K562 (cell line): ENCODE results near the gene HOXD12. TPM values are rescaled to one million over a fixed set of nuclear protein-coding genes. Genes with fewer than 3 reads are reported as not detected.

ENCODE experiments used
- BHLHE40 ChIP-seq: IDR thresholded peaks from 2 replicates; pipeline ENCODE4 v1.6.1; 2011; ENCODE audit warnings: low read length, improper control_type of control experiment
- FOXA1 ChIP-seq: fragments of 450-650 bp; IDR thresholded peaks from 2 replicates; pipeline ENCODE4 v1.6.1; 2016; ENCODE audit warnings: mild to moderate bottlenecking, borderline replicate concordance
- FOXJ3 ChIP-seq: sonication (generic); formaldehyde crosslinking; IDR thresholded peaks from 2 replicates; pipeline ENCODE4 v1.4.0; 2020; ENCODE audit warnings: mild to moderate bottlenecking, missing genetic modification reagents
- HNRNPK ChIP-seq: fragments of 200-400 bp; formaldehyde crosslinking; IDR thresholded peaks from one replicate; pipeline ENCODE4 v1.6.1; 2018; ENCODE audit warnings: mild to moderate bottlenecking, low read depth, low read length; ENCODE audit not compliant: poor library complexity, severe bottlenecking
- NCOA6 ChIP-seq: fragments of 450-650 bp; IDR thresholded peaks from 2 replicates; pipeline ENCODE4 v1.6.1; 2017; ENCODE audit warnings: mild to moderate bottlenecking
- POLR2B ChIP-seq: fragments of 450-650 bp; IDR thresholded peaks from 2 replicates; pipeline ENCODE4 v1.6.1; 2018; ENCODE audit warnings: low read depth; ENCODE audit not compliant: partially characterized antibody
- SAP30 ChIP-seq: fragments of 200-600 bp; sonication (generic); IDR thresholded peaks from 2 replicates; pipeline ENCODE4 v1.6.1; 2012; ENCODE audit warnings: borderline replicate concordance, low read depth, mild to moderate bottlenecking, moderate library complexity, low read length, control low read depth, inconsistent platforms; ENCODE audit not compliant: insufficient read depth, poor library complexity, severe bottlenecking
- SLC30A9 ChIP-seq: fragments of 250-450 bp; sonication (Bioruptor Pico); IDR thresholded peaks from 2 replicates; pipeline ENCODE4 v1.8.0; 2022; ENCODE audit warnings: mild to moderate bottlenecking, moderate library complexity
- SMAD2 ChIP-seq: fragments of 150-350 bp; IDR thresholded peaks from 2 replicates; pipeline ENCODE4 v1.6.1; 2014; ENCODE audit warnings: low read depth, mild to moderate bottlenecking, low read length
- THRAP3 ChIP-seq: fragments of 450-650 bp; IDR thresholded peaks from 2 replicates; pipeline ENCODE4 v1.6.1; 2016; ENCODE audit warnings: mild to moderate bottlenecking, inconsistent platforms, borderline replicate concordance
- TSC22D4 ChIP-seq: fragments of 450-650 bp; IDR thresholded peaks from 2 replicates; pipeline ENCODE4 v1.6.1; 2016; ENCODE audit warnings: missing genetic modification characterization, missing biosample characterization, control low read depth
- ZBTB8A ChIP-seq: fragments of 450-650 bp; IDR thresholded peaks from 2 replicates; pipeline ENCODE4 v1.6.1; 2018; ENCODE audit warnings: mild to moderate bottlenecking, moderate library complexity; ENCODE audit not compliant: partially characterized antibody
- ZNF217 ChIP-seq: sonication (generic); formaldehyde crosslinking; IDR thresholded peaks from 2 replicates; pipeline ENCODE4 v1.8.0; 2022; ENCODE audit warnings: mild to moderate bottlenecking, missing genetic modification reagents
- polyA plus RNA-seq, 8 experiments: library from polyadenylated mRNA; depleted of rRNA in 4 of 8; stranded (reverse) in 5 of 8; unstranded in 3 of 8; fragments of >200 nt; fragmentation: Nextera tagmentation in 2 of 8; fragmentation: Illumina TruSeq in 1 of 8; extraction: Ambion mirVana in 2 of 8; extraction: Trizol in 1 of 8; gene quantifications; 2 replicates each; pipeline versions ENCODE4 v1.2.1 to v1.2.3, GENCODE V29; 2011 to 2014; ENCODE audit warnings: inconsistent platforms in 1 of 8, missing spikeins in 1 of 8
- total RNA-seq, 7 experiments: library from RNA; depleted of rRNA in 6 of 7; stranded (reverse); fragments of >200 nt in 6 of 7; fragmentation: Illumina TruSeq in 2 of 7; extraction: Trizol in 2 of 7; gene quantifications; 2 replicates each; pipeline versions ENCODE4 v1.2.1 to v1.2.3, GENCODE V29; 2011 to 2021; ENCODE audit warnings: low replicate concordance in 1 of 7
- TF ChIP-seq, protein P1 (sequence below): sonication (generic); formaldehyde crosslinking; IDR thresholded peaks from 2 replicates; pipeline ENCODE4 v1.8.1; 2023; ENCODE audit warnings: mild to moderate bottlenecking, missing genetic modification reagents
- TF ChIP-seq, protein P2 (sequence below), 2 experiments: fragments of 450-650 bp in 1 of 2; sonication (generic) in 1 of 2; formaldehyde crosslinking; conservative IDR thresholded peaks; 2 replicates each; pipeline versions ENCODE4 v1.4.0 to v1.8.1; 2020 to 2022; ENCODE audit warnings: mild to moderate bottlenecking in 1 of 2, missing genetic modification reagents in 1 of 2
- TF ChIP-seq, protein P3 (sequence below): fragments of 250-450 bp; sonication (Bioruptor Pico); IDR thresholded peaks from 2 replicates; pipeline ENCODE4 v1.4.0; 2020
- TF ChIP-seq, protein P4 (sequence below): fragments of 450-650 bp; formaldehyde crosslinking; IDR thresholded peaks from 2 replicates; pipeline ENCODE4 v1.4.0; 2022; ENCODE audit warnings: missing genetic modification characterization

The HOXD12 gene
- total and polyA plus RNA-seq, 9 of the 15 experiments (the other 6 are each of a cell fraction or from before 2014, with no cell fraction given), result not detected

DNA sequence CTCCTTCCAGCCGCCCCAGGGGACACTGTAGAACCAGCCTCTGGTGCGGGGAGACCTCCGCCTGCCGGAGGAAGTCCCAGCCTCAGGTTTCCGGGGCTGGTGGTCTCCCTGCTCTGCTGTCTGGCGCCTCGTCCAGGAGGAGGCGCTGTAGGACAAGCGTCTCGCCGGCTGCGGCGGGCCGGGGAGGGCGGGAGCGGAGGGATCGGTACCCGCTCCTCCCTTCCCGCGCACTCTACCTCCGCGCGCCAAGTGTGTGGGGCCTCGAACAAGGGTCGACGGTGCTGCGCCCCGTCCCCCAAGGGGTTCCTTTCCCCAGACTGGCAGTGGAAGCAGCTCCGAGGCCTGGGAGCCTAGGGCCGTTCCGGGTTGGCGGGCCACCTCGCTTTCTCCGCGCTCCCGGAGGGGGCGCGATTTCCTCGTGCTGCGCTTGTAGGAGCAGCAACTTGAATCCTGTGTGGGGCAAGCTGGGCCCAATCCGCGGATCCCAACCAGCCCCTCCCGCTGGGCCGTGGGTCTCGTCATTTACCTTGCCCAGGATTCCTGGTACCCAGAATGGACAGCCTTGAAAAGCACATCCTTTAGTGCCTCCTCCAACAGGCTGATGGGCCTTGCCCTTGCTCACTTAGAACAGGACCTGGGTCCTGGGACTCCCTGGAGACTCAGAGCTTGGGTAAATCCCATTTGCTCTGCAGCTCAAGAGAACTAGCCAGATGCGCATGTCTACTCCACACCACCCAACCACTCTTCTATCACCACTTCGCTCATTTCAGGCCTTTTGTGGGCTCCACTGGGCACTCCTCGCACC is 41.1 kb downstream of the HOXD12 start (continued):
- TF ChIP-seq, protein P1, sequence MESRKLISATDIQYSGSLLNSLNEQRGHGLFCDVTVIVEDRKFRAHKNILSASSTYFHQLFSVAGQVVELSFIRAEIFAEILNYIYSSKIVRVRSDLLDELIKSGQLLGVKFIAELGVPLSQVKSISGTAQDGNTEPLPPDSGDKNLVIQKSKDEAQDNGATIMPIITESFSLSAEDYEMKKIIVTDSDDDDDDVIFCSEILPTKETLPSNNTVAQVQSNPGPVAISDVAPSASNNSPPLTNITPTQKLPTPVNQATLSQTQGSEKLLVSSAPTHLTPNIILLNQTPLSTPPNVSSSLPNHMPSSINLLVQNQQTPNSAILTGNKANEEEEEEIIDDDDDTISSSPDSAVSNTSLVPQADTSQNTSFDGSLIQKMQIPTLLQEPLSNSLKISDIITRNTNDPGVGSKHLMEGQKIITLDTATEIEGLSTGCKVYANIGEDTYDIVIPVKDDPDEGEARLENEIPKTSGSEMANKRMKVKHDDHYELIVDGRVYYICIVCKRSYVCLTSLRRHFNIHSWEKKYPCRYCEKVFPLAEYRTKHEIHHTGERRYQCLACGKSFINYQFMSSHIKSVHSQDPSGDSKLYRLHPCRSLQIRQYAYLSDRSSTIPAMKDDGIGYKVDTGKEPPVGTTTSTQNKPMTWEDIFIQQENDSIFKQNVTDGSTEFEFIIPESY (CRISPR knock-in tag), result 0 out of 2 replicates have a peak, but pooled peaks have one; percentile 36
- TF ChIP-seq FOXA1, result no peak
- no peak for TF ChIP-seq SAP30
- TF ChIP-seq, protein P2, sequence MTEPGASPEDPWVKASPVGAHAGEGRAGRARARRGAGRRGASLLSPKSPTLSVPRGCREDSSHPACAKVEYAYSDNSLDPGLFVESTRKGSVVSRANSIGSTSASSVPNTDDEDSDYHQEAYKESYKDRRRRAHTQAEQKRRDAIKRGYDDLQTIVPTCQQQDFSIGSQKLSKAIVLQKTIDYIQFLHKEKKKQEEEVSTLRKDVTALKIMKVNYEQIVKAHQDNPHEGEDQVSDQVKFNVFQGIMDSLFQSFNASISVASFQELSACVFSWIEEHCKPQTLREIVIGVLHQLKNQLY (CRISPR knock-in tag; conservative IDR thresholded peaks at IDR 0.05), result no peak
- TF ChIP-seq FOXJ3, result no peak
- TF ChIP-seq THRAP3, result no peak
- TF ChIP-seq ZBTB8A, result no peak
- TF ChIP-seq BHLHE40, result 0 out of 2 replicates have a peak, but pooled peaks have one; percentile 16
- no peak for TF ChIP-seq SLC30A9 (CRISPR knock-in tag)
- no peak for TF ChIP-seq NCOA6
- no peak for TF ChIP-seq POLR2B
- TF ChIP-seq HNRNPK, result no peak
- TF ChIP-seq ZNF217 (CRISPR knock-in tag), result no peak
- no peak for TF ChIP-seq SMAD2
- TF ChIP-seq TSC22D4 (tag), result no peak
- TF ChIP-seq, protein P3, sequence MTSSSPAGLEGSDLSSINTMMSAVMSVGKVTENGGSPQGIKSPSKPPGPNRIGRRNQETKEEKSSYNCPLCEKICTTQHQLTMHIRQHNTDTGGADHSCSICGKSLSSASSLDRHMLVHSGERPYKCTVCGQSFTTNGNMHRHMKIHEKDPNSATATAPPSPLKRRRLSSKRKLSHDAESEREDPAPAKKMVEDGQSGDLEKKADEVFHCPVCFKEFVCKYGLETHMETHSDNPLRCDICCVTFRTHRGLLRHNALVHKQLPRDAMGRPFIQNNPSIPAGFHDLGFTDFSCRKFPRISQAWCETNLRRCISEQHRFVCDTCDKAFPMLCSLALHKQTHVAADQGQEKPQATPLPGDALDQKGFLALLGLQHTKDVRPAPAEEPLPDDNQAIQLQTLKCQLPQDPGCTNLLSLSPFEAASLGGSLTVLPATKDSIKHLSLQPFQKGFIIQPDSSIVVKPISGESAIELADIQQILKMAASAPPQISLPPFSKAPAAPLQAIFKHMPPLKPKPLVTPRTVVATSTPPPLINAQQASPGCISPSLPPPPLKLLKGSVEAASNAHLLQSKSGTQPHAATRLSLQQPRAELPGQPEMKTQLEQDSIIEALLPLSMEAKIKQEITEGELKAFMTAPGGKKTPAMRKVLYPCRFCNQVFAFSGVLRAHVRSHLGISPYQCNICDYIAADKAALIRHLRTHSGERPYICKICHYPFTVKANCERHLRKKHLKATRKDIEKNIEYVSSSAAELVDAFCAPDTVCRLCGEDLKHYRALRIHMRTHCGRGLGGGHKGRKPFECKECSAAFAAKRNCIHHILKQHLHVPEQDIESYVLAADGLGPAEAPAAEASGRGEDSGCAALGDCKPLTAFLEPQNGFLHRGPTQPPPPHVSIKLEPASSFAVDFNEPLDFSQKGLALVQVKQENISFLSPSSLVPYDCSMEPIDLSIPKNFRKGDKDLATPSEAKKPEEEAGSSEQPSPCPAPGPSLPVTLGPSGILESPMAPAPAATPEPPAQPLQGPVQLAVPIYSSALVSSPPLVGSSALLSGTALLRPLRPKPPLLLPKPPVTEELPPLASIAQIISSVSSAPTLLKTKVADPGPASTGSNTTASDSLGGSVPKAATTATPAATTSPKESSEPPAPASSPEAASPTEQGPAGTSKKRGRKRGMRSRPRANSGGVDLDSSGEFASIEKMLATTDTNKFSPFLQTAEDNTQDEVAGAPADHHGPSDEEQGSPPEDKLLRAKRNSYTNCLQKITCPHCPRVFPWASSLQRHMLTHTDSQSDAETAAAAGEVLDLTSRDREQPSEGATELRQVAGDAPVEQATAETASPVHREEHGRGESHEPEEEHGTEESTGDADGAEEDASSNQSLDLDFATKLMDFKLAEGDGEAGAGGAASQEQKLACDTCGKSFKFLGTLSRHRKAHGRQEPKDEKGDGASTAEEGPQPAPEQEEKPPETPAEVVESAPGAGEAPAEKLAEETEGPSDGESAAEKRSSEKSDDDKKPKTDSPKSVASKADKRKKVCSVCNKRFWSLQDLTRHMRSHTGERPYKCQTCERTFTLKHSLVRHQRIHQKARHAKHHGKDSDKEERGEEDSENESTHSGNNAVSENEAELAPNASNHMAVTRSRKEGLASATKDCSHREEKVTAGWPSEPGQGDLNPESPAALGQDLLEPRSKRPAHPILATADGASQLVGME, result 0 out of 2 replicates have a peak, but pooled peaks have one; percentile 65
- TF ChIP-seq, protein P4, sequence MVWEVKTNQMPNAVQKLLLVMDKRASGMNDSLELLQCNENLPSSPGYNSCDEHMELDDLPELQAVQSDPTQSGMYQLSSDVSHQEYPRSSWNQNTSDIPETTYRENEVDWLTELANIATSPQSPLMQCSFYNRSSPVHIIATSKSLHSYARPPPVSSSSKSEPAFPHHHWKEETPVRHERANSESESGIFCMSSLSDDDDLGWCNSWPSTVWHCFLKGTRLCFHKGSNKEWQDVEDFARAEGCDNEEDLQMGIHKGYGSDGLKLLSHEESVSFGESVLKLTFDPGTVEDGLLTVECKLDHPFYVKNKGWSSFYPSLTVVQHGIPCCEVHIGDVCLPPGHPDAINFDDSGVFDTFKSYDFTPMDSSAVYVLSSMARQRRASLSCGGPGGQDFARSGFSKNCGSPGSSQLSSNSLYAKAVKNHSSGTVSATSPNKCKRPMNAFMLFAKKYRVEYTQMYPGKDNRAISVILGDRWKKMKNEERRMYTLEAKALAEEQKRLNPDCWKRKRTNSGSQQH (CRISPR knock-in tag), result no peak
